Epithelial cell of proximal tubule (primary cell): ENCODE measurements around the gene TMEM8B. TPM values are rescaled to one million over a fixed set of nuclear protein-coding genes. Genes with fewer than 3 reads are reported as not detected.

Experiments
- DNase-seq: peaks from one replicate; pipeline ENCODE4 v3.0.0-alpha.2; 2011; ENCODE audit warnings: low read depth
- H3K4me3 ChIP-seq: 2 replicates; pipeline ENCODE4 v1.5.1; 2011; ENCODE audit warnings: low read depth, mild to moderate bottlenecking, low read length
- total RNA-seq: library from RNA; depleted of rRNA; stranded (reverse); fragments of >200 nt; gene quantifications from 2 replicates; pipeline ENCODE4 v1.2.3, GENCODE V29; 2015
- TF ChIP-seq, protein P1 (sequence below): conservative IDR thresholded peaks from 2 replicates; pipeline ENCODE4 v1.5.1; 2012; ENCODE audit warnings: low read depth, mild to moderate bottlenecking, low read length

Gene TMEM8B
- total RNA-seq, 1 donor from 2014 or later = 4.2 TPM

- H3K4me3 ChIP-seq = no peak overlapping the region
- DNase-seq = peak; percentile 63
- TF ChIP-seq, protein P1, sequence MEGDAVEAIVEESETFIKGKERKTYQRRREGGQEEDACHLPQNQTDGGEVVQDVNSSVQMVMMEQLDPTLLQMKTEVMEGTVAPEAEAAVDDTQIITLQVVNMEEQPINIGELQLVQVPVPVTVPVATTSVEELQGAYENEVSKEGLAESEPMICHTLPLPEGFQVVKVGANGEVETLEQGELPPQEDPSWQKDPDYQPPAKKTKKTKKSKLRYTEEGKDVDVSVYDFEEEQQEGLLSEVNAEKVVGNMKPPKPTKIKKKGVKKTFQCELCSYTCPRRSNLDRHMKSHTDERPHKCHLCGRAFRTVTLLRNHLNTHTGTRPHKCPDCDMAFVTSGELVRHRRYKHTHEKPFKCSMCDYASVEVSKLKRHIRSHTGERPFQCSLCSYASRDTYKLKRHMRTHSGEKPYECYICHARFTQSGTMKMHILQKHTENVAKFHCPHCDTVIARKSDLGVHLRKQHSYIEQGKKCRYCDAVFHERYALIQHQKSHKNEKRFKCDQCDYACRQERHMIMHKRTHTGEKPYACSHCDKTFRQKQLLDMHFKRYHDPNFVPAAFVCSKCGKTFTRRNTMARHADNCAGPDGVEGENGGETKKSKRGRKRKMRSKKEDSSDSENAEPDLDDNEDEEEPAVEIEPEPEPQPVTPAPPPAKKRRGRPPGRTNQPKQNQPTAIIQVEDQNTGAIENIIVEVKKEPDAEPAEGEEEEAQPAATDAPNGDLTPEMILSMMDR = no peak
Measured at GRCh38 chr9:35798658-35799374, 30.2 kb upstream of the TMEM8B start.

DNA sequence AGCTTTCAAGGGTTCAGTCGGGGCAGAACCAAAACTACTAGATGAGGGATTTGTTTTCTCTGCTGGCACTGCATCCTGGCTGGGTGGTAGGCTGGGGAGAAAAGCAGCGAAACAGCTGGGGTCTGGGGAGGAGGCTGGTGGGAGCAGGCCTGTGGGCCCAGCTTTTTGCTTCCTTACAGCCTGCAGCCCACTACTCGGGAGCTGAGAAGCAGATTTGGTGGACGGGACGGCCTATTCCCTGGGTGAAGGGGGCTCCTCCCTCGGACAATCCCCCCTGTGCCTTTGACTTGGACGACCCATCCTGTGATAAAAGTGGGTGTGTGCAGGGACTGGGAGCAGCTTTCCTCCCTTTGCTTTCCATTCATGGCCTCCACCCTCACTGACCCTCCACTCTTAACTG lies 28.5 kb upstream of the TMEM8B start:
- TF ChIP-seq, protein P1 = no peak
- H3K4me3 ChIP-seq = no peak overlapping the region
- no peak for DNase-seq

DNA sequence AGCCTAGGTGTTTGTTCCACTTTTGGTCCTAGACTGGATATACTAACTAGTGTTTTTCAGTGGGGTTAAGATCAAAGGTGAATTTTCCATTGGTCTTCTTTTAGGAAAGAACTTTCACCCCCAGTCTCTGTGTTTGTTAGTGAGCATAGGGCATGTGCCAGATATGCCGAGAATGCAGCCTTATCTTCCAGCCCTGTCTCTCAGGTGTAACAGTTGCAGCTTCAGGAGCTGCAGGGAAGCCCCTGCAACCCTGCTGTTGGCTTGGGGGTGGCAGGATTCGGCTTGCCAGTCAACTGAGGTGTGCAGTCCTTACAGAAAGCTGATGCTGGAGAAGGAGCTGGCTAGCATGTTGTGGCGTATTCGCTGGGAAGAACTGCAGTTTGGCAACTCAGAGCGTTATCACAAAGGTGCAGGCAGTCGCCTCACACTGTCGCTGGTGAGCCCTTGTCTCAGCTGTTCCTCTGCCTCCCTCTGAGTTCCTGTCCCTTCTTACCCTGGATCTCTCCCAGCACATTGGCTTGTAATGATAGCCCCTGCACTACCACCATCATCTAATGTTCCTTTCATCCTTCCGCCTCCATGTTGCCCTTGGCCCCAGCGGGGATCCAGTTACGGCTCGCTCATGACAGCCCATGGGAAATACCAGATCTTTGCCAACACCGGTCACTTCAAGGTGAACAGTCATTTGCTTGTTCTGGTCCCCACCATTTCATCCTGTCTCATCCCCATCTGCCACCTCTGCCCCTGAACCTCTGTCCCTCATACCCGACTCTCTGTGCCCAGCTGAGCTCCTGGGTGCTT lies 27.5 kb upstream of the TMEM8B start:
- TF ChIP-seq, protein P1 = no peak
- no peak for DNase-seq

DNA sequence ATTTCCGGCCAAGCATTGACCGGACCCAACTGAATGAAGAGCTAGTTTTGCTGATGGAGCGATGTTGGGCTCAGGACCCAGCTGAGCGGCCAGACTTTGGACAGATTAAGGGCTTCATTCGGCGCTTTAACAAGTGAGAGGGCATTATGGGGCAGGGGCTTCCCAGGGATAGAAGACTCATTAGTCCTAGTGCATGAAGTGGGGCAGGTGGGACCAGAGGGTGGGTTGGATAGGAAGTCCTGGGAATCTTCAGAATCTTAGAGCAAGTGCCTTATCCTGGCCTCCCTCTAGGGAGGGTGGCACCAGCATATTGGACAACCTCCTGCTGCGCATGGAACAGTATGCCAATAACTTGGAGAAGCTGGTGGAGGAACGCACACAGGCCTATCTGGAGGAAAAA lies 22.9 kb upstream of the TMEM8B start:
- TF ChIP-seq, protein P1 = no peak
- no peak for DNase-seq
- no peak overlapping the region for H3K4me3 ChIP-seq

More for the DNA sequence above, 27.5 kb upstream of the TMEM8B start:
- H3K4me3 ChIP-seq = no peak overlapping the region

GRCh38 chr9:35808433-35808832 lies 20.6 kb upstream of the TMEM8B start:
- TF ChIP-seq, protein P1 = no peak
- no peak for DNase-seq
- no peak overlapping the region for H3K4me3 ChIP-seq

- no peak for DNase-seq
- TF ChIP-seq, protein P1 = no peak
- H3K4me3 ChIP-seq = no peak overlapping the region
Measured at GRCh38 chr9:35810122-35810521, 18.9 kb upstream of the TMEM8B start.
